ENCODE measurements around the gene LMF1.

LMF1 gene

DNA sequence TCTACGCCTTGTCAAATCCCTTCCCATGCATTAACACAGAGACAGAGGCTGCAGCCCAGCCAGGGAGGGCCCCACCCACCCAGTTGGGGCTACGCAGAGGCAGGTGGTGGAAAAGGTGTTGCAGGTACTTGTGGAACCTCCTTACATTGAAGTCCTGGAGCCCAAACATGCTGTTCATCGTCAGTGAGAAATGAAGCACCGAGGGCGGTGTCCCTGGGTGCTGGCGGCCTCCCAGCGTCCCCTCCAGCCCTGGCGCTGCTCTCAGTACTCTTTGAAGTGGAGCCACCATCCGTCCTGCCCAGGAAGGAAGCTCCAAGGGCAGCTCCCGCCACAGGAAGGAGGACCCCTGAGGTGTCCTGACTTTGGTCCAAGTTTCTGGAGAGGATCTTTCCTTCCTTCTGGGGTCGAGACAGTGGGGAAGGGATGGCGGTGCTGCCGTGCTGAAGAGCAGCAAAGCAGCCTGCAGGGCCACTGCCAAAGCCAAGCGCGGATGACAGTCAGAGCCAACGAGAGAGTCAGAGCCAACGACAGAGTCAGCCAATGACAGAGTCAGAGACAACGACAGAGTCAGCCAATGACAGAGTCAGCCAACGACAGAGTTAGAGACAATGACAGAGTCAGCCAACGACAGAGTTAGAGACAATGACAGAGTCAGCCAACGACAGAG is 23.4 kb downstream of the LMF1 start:
- DNase-seq, result no peak

DNA sequence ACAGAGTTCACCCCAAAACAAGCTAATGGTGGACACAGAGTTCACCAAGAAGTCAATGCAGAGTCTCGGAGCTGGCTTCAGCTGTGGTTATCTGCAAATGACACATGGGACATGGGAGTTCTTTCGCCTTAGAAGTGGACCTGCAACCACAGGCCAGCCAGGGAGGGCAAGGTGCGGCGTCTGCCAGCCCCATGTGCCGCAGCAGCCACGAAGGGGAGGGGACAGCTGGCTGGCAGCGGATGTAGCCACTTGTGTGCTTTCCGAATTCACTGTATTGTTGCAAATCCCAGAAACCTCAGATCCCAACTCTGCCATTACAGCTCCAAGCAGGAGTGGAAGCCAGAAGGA is 24.8 kb downstream of the LMF1 start:
- no peak for DNase-seq

DNA sequence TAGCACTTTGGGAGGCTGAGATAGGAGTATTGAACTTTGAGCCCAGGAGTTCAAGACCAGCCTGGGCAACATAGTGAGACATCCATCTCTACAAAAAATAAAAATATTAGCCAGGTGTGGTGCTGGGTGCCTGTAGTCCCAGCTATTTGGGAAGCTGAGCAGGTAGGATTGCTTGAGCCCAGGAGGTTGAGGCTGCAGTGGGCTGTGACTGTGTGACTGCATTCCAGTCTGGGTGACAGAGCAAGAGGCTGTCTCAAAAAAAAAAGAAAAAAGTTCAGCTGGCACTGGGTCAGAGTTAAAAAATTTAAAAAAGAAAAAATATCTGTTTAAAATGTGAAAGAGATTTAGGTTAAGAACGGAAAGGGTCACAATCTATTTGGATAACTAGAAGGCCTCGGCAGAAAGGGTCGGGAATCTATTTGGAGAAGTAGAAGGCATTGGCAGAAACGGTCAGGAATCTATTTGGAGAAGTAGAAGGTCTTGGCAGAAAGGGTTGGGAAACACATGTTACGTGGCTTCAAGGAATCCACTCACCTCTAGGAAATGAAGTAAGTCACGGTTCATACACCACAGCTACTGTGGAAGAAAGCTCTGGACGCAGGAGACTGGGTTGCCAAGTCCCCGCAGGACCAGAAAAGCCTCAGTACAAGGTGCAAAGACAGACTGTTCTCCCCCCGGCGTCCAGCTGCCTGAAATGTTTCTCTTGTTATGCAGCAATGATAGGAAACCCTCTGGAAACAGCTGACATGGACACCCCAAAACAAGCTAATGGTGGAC is 25.3 kb downstream of the LMF1 start:
- DNase-seq, result no peak

DNA sequence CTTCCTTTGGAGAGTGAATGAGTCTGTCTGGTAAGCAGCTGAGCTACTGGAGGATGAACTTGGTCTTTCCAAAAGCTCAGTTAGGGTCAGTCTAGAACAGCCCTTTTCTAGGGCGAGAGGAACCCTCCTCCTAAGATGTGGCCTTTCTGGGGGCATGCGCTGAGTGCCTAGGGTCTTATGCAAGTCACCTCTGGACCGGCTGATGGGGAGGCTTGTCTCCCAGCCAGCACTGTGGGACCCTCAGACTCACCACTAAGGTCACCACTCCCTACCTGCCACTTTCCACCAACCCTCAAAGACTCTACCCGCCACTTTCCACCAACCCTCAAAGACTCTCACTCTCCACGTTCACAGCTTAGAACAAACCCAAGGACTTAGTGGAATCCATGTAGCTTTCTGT is 26.8 kb downstream of the LMF1 start:
- no peak for DNase-seq

DNA sequence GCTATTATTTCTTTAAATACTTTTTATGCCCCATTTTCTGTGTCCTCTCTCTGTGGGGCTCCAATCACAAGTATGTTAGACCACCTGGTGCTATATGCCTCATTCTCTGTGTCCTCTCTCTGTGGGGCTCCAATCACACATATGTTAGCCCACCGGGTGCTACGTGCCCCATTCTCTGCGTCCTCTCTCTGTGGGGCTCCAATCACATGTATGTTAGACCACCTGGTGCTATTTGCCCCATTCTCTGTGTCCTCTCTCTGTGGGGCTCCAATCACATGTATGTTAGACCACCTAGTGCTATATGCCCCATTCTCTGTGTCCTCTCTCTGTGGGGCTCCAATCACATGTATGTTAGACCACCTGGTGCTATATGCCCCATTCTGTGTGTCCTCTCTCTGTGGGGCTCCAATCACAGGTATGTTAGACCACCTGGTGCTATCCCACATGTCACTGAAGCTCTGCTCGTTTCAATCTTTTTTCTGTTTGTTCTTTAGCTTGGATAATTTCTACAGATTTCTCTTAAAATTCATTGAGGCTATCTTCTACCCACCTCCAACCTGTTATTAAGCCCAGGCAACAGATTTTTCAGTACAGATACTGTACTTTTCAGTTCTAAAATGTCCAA is 28.2 kb downstream of the LMF1 start:
- DNase-seq, result no peak

DNA sequence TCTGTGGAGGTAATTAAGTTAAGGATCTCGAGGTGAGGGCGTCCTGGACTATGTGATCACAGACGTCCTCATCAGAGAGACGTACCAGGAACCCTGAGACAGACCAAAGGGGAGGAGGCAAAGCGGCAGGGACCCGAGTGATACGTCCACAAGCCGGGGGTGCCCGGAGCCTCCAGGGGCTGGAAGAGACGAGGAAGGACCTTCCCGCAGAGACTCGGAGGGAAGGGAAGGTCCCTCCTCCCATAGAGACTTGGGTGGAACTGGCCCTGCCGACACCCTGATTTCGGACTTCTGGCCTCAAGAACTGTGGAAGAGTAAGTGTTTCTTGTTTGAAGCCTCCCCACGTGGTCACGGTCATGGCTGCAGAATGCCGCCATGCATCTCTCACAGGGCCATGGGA is 30.8 kb downstream of the LMF1 start:
- no peak for DNase-seq

DNA sequence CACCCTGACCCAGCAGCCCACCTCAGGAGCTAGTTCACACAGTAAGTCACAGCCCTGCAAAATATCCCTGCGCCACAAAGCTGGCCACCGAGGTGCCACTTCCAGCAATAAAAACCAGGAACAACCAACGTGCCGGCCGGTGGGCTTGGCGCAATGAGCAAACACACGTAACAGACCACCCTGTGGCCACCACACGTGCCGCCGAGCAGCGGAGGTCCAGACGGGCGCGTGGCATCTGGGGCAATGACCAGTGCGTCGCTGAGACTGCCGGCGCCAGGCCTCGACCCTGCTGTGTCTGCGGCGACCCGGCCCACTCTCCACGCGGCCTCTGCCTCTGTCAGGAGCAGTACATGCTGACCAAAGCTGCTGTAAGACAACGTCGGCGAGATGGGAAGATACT is 31.5 kb downstream of the LMF1 start:
- no peak for DNase-seq

DNA sequence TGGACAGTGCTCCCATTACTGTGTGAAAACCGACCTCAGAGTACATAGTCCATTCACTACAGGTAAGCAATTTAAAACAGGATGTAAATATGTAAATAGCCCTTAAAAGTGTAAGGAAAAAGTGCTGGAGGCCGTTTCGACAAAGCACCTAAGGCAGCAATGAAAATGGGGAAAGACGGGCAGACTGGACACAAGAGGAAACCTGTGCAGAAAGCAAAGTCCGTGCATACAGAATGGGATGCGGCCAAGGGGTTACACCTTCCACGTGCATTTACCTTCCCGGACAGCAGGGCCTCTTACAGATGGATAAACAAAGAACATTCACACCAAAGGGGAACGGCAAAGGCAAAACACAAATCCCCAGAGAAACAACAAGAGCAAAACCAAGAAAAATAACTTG is 32.0 kb downstream of the LMF1 start:
- DNase-seq, result no peak

DNA sequence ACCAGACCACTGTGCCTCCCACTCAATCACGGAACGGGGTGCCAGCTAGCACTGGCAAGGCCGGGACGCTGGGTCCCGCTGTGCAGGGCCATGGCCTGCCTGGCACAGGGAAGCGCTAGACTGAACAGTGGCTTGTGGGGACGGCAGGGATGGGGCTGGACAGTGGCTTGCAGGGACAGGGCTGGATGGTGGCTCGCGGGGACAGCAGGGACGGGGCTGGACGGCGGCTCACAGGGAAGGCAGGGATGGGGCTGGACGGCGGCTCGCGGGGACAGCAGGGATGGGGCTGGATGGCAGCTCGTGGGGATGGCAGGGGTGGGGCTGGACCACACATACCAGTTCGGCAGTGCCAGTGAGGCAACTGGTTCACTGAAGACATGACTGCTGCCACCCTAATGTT is 32.6 kb downstream of the LMF1 start:
- no peak for DNase-seq

DNA sequence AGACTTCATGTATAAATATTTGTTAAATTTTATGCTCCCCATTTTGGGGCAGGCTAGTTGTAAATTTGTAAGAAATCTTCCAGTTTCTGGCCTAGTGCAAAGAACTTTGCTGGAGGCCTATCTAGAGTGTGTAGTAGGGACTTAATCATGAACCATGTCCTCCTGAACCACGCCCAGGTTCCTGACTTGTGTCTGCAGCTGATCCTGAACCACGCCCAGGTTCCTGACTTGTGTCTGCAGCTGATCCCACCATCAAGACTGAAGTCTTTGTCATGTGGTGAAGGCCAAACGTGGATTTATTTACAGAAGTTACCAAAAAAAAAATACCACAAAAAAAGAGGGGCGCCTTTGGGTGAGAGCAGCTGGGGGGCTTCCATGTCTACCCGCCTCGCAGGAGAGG is 33.1 kb downstream of the LMF1 start:
- DNase-seq, result no peak

DNA sequence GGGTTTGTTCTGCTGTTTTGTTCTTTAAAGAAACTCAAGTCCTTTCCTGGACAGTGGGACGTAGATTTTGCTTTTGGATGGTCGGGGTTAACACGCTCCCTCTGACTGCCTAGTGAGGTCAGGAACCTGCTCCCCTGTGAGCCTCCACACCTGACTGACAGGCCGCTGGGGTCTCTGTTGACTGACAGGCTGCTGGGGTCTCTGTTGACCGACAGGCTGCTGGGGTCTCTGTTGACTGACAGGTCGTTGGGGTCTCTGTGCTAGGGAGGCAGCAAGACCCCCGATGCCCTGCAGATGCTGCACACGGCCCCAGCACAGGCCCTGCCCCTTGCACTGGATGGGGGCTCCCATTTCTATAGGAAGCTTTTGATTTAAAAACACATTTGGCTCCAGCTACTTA is 33.5 kb downstream of the LMF1 start:
- no peak for DNase-seq

DNA sequence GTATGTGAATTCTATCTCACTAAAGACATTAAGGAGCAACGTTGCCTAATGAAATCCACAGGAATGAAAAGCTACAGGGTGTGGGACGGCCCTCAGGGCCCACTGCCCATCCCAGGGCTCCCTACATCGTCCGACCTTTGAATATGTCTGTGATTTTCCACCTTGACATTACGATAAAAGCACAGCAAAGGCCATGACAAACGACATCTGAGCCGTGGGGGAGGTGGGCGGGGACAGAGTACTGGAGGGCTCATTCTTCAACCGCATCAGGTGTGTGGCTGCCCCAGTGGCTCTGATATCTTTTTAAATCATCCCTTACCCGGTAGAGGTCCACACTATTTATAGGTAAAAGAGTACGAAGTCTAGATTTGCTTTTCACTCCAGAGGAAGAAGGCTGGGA is 35.1 kb downstream of the LMF1 start:
- DNase-seq, result no peak

DNA sequence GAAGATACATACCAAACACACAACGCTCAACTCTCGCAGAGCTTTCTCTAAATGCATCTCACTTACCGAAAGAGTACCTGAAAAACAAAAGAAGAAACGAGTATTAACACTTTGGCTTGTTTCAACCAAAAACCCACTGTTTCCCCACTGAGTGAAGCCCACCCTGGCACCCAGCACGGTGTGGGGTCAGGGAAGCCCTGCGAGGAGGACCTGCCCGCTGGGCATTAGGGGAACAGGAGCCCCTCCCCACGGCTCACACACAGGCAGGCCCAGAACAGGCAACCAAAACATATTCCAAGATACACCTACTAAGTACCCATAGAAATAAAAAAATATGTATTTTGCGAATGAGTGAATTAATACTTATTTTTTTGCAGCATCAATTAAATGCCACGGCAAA is 36.6 kb downstream of the LMF1 start:
- DNase-seq, result no peak

DNA sequence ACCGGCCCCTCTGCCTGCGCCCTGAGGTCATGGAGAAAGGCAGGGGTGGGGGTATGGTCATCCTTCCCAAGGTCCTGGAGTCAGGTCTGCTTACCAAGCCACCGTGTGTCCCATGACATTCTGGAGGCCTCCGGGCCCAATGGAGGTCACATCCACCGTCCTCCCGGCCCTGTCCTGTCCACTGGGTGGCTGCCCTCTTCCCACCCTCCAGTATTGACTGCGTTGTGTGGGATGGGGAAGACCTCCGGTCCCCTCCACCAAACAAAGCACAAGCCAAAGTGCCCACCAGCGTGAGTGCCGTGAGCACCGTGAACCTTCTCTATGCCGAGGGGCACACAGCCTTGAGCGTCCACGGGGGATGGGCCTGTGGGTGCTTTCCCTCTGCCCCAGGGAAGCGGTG is 37.2 kb downstream of the LMF1 start:
- DNase-seq, result no peak

DNA sequence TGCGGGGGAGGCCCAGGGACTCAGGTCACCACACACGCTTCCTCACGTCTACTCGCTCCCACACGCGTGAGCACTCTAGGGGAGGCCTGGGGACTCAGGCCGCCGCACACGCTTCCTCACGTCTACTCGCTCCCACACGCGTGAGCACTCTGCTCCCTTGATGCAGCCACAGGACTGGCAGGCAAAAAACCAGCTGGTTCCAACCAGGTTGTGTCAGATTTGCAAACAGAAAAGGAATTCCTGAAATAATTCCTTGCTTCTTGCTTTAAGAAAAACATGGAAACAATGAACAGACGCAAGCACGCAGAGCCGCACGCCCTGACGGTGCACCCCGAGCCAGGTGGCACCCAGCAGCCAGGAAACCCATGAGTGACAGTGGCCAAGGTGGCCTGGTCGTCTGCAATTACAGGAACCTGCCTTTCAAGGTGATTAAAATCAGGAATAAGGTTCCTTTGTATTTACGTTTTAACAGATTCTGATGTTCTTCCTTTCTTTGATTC is 37.9 kb downstream of the LMF1 start:
- no peak for DNase-seq

DNA sequence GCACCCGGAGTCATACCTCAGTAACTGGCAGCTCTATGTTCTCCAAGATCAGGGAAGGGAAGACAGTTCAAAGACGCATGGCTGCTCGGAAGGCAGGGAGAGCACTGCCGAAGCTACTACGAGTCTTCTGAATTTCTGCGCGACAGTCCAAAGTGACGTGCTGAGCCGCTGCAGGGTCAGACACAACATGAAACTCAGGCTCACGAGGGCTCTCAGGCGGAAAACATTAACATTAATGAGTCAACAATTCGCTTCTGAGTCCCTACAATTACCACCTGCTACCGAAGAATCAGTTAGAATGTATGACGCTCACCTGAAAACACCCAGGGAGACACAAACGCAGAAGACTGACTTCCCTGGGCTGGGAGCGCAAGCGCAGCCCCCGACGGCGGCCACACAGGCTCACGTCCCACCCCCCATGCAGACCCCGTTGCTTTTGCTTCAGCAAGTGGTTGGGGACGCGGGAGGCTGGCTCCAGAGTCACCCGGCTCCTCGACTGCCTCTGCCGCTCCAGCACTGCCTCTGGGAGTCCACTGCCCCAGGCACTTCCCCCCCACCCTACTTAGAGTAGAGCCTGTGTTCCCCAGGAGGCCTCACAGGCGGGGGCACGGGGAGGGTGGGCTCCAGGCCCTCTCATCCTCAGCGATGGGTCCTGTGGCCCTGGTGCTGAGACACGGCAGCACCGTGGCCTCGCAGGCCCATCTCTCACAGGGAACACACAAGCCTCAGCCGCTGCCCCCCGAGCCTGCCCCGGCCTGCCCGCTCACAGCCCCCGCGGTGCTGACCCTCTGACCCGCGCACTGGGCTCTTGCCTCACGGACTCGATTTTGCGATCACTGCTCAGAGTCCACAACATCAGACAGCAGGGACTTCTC is 38.9 kb downstream of the LMF1 start:
- no peak for DNase-seq

DNA sequence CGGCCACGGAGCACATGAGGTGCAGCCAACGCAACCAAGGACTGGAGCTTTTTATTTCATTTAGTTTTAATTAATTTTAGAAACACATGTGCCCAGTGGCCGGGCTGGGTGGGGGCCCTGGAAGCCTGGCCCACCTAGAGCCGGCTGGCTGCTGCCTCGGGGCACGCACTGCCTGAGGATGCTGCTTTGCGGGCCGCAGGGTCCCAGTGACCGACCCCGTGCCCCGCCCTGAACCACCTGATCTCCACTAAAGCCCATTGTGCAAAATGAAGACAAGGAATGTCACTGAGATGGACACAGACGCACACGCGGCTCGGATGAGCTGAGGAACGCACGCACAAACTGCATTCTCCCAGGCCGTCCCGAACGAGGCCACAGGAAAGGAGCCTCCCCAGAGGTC is 39.6 kb downstream of the LMF1 start:
- DNase-seq, result no peak

DNA sequence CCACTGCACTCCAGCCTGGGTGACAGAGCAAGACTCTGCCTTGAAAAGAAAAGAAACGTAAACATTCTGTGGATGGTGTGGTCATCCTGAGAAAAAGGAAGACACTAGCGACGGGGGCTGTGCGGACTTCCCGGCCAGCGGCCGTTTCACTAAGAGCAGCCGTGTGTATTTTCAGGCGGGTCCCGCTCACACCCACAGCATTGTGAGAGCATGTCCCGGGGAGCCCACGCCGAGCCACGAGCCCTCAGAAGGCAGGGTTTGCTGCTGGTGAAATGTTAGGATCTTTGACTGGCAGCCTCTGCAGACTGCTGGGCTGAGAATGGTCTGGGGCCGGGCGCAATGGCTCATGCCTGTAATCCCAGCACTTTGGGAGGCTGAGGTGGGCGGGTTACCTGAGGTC is 40.3 kb downstream of the LMF1 start:
- DNase-seq, result no peak

DNA sequence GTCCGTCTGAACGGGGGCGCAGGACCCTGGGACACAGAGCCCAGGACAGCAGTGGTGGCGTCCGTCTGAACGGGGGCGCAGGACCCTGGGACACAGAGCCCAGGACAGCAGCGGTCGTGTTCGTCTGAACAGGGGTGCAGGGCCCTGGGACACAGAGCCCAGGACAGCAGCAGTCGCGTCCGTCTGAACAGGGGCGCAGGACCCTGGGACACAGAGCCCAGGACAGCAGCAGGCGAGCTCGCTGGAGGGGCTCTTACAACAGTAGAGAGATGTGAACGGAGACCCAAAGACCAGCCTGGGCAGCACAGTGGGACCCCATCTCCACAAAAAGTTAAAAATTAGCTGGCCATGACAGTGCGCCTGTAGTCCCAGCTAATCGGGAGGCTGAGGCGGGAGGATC is 40.7 kb downstream of the LMF1 start:
- DNase-seq, result no peak

DNA sequence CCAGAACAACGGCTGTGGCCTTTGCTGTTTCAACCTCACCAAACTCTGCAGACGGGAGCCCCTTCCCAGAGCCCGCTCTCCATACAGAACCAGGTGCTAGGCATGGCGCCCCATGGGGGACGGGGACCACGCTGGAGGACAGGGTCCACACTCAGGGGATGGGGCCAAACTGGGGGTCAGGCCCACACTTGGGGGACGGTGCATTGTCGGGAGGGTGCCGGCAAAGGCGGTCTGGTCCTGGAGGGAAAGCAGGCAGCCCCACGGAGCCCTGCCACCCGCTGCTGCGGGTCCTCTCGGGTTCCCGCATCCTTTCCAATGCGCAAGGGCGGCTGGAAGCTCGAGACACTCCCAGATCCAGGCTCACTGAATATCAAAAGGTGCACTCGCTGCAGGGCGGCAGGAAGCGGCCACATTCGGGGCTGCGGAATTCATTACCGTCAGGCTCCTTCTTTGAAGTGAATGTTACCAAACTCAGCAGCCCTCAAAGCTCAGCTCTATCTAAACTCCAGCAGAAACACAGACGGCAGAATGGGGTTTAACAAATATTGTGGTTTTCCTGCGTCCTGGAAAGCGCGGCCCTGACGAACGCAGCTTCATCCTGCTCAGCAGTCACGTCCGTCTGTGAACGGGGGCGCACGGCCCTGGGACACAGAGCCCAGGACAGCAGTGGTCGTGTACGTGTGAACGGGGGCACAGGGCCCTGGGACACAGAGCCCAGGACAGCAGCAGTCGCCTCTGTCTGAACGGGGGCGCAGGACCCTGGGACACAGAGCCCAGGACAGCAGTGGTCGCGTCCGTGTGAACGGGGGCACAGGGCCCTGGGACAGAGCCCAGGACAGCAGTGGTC is 41.3 kb downstream of the LMF1 start:
- no peak for DNase-seq

DNA sequence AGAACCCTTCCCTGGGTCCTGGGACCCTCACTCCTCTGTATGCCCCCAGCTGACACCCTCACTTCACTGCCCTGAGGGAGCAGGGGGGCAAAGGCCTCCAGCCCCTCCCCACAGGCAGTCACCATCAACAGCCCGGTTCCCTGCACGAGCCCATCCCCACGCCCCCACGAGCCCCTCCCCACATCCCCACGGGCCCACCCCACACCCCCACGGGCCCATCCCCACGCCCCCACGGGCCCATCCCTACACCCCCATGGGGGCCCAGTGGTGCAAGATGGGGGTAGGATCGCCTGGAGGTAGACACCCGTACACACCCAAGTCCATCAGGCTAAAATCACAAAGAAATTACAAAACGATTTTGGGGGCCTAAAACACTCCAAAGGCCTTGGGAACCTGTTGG is 42.3 kb downstream of the LMF1 start:
- DNase-seq, result no peak

DNA sequence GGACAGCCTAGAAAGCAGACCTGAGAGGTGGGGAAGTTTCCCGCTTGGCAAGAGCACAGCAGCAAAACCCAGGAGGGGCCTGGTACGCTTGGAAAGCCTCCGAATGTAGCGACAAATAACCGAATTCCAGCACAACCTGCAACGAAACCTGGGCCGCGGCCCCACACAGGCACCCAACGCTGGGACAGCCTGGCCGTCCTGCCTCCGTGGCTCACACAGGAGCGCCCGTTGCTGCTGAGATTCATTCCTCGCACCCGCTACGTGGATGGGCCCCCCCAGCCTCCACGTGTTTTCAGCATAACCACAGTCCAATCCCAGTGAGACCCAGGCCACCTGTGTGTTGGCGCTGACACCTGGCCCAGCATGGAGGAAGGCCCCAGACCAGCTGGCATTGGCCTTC is 42.9 kb downstream of the LMF1 start:
- no peak for DNase-seq
